IPS-18a (cell line): ENCODE data around the gene RANBP2.
A peak's percentile ranks its signal among the peaks of the same experiment; 100 is the strongest.
"Not testable (repeated sequence)": the region's sequence is repeated elsewhere in the genome, so short reads cannot be mapped to it uniquely, and the experiment has no call there.

Experiments
- H3K27ac ChIP-seq: one replicate; pipeline ENCODE4 v1.5.1; 2013; ENCODE audit warnings: low read length
- H3K27me3 ChIP-seq: one replicate; pipeline ENCODE4 v1.6.1; 2013; ENCODE audit warnings: mild to moderate bottlenecking, low read length; ENCODE audit not compliant: control insufficient read depth, insufficient read depth
- H3K36me3 ChIP-seq: one replicate; pipeline ENCODE4 v1.6.1; 2013; ENCODE audit warnings: low read depth, low read length; ENCODE audit not compliant: control insufficient read depth
- H3K4me1 ChIP-seq: one replicate; pipeline ENCODE4 v1.6.1; 2013; ENCODE audit warnings: low read depth, low read length; ENCODE audit not compliant: control insufficient read depth
- H3K4me3 ChIP-seq: one replicate; pipeline ENCODE4 v1.5.1; 2013; ENCODE audit warnings: low read length
- H3K9ac ChIP-seq: one replicate; pipeline ENCODE4 v1.6.1; 2013; ENCODE audit warnings: mild to moderate bottlenecking, low read length, moderate library complexity
- H3K9me3 ChIP-seq: one replicate; pipeline ENCODE4 v1.6.1; 2013; ENCODE audit warnings: low read depth, low read length; ENCODE audit not compliant: control insufficient read depth

Gene RANBP2

DNA sequence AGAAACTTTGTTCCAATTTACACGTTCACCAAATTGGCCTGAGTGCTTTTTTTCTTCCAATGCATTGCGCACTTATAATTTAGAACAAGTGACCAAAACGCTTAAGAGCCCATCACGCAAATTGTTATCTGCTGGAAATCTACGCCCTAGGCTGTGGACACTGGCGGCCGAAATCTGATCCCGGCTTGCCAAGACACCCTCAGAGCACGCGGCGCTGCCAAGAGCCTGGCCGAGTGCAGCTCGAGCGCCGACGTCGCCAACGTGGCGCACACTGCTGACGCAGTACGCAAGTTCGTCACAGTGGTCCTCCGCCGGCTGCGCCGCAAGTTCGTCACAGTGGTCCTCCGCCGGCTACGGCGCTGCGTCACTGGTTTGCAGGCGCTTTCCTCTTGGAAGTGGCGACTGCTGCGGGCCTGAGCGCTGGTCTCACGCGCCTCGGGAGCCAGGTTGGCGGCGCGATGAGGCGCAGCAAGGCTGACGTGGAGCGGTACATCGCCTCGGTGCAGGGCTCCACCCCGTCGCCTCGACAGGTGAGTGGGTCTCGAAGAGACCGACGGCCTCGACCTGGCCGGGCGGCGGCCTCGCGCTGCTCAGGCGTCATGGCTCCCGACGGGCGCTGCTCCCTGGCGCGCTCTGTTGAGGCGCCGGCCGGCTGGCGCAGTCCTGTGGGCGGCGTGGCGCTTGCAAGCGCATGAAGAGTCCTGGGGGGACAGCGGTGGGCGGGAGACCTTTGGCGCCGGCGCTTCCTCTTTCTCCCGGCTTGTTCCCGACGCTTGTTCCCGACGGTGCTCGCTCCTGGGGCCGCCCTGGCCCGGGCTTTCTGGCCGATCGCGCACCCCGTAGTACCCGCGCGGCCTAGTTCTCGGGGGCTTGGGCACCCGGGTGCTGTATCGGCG, at the start of gene RANBP2:
TSS of gene RANBP2 (plus strand) at position 334 of the 896 bp plus-strand sequence. CDS start at position 459, 125 bp downstream.
- Histone ChIP-seq H3K9me3 (no peaks in the 10 kb centered on the region), H3K27me3 (no peaks in the 10 kb centered on the region), H3K4me3 (peak within 1 kb of the TSS; percentile 82), H3K36me3 (no peaks in the 10 kb centered on the region), H3K27ac (peak within 1 kb of the TSS; percentile 80), H3K9ac (peak within 1 kb of the TSS; percentile 73), H3K4me1 (peaks cover 5% of the 10 kb centered on the region)

DNA sequence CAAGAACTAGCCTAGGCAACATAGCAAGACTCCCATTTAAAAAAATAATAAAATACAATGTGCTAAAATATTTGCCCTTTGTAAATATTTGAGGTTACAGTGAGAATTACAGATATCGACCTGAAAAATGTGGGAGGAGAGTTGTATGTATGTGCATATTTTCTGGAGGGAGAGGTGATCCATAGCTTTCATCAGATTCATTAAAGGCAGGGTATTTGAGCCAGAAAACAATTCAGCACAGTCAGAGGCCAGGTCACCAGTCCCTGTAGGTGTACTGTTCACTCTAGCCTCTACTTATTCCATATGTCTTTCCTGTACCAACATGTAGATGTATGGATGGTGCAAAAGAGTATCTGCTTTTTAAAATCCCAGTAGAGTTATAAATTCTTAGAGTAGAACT, 49.0 kb upstream of the RANBP2 start:
- H3K36me3 ChIP-seq, H3K27me3 ChIP-seq, H3K4me1 ChIP-seq, H3K4me3 ChIP-seq, H3K9me3 ChIP-seq, H3K27ac ChIP-seq, H3K9ac ChIP-seq: not testable (repeated sequence)

DNA sequence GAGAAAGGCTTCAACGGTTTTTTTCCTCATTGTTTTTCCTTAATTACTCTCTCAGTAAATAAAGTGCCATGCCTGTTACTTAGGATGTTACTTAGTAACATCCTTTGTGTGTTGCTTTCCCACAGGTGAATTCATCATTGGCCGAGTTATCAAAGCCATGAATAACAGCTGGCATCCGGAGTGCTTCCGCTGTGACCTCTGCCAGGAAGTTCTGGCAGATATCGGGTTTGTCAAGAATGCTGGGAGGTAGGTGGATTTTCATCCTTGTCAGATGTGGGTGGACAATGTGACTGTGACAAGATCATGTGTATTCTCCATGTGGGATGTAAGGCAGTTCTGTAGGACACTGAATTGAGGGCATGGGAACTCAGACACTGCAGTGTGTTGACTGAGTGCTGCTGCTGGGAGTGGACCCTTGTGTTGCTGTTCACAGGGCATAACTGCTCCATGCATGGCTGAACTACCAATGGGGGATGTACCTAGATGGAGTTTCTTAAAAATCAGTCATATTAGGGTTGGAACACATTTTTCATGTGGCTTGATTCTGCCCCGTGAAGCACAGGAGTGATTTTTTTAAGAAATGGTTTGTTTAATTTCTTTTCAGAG, 47.0 kb upstream of the RANBP2 start:
- not testable (repeated sequence) for H3K4me1 ChIP-seq, H3K36me3 ChIP-seq, H3K27me3 ChIP-seq, H3K9ac ChIP-seq, H3K27ac ChIP-seq, H3K9me3 ChIP-seq, H3K4me3 ChIP-seq

DNA sequence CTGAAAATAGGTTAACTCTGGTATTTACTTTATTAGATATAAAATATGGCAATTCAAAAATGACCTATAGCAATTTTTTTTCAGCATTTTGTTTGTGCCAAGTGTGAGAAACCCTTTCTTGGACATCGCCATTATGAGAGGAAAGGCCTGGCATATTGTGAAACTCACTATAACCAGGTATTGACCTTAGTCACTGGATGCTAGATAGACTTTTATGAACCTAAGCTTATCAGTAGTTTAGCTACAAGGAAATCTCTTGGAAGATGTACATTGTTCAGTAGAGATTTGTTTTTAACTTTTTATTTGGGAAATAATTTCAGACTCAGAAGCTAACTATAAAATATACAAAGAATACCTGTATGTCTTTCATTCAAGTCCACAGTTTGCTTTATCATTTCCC, 42.8 kb upstream of the RANBP2 start:
- not testable (repeated sequence) for H3K9ac ChIP-seq, H3K9me3 ChIP-seq, H3K4me3 ChIP-seq, H3K27me3 ChIP-seq, H3K4me1 ChIP-seq, H3K36me3 ChIP-seq, H3K27ac ChIP-seq

DNA sequence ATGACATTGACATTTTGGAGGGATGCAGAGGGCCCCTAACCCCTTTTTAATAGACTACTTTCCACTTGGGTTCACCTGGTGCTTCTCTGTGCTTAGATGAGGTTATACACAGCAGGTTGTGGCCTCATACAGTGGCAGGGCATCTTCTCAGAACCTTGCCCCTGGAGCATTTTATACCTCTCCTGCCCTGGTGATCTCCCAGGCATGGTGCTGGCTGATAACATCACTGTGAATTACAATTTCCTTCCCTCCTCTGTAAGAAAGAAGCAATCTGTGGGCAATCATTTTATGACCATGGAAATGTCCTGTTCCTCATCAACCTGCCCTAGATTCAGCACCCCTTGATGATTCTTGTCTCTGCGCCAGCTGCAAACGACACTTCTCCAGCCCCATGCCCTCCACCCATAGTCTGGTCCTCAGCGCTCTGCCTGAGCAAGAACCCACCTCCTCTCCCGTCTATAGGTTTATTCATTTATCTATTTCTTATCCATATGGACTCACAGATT, 42.0 kb upstream of the RANBP2 start:
- not testable (repeated sequence) for H3K9ac ChIP-seq, H3K27me3 ChIP-seq, H3K9me3 ChIP-seq, H3K4me1 ChIP-seq, H3K27ac ChIP-seq, H3K4me3 ChIP-seq, H3K36me3 ChIP-seq

DNA sequence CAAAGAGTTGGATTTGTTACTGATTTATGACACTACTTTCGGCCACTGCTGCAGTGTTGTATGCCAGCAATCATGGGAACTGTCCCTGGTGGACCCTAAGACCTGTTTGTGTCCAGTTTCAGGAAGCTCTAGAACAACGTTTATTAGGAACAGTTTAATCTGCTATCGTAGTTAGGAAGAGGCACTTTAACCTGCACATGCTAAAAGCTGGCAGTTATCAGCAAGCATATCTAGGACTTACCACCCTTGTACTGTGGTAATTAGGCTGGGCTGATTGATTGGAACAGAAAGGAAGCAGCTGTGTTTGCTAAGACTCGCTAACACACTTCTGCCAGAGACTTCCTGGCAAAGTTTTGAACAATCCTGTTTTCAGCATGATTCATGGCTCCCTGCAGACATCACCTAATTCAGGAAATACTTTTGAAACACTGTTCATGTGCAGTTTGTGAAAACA, 41.1 kb upstream of the RANBP2 start:
- not testable (repeated sequence) for H3K9ac ChIP-seq, H3K4me1 ChIP-seq, H3K27ac ChIP-seq, H3K36me3 ChIP-seq, H3K4me3 ChIP-seq, H3K27me3 ChIP-seq, H3K9me3 ChIP-seq

DNA sequence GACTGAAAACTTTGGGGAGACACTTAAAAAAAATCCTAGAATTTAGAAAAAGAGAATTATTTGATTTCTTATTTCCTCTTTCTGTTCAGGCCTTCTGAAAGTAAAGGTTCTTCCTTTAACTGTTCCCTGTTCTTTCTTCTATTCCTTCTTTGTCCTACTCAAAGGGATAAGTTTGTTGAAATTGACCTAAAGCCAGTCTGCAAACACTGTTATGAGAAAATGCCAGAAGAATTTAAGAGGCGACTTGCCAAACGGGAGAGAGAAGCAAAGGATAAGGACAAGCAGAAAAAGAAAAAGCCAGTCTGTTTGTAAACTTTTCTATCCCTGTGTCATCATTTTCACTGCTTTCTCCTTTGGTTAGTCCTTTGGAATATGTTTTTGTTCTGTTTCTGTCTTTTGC, 38.5 kb upstream of the RANBP2 start:
- not testable (repeated sequence) for H3K9me3 ChIP-seq, H3K9ac ChIP-seq, H3K27me3 ChIP-seq, H3K4me1 ChIP-seq, H3K27ac ChIP-seq, H3K36me3 ChIP-seq, H3K4me3 ChIP-seq

DNA sequence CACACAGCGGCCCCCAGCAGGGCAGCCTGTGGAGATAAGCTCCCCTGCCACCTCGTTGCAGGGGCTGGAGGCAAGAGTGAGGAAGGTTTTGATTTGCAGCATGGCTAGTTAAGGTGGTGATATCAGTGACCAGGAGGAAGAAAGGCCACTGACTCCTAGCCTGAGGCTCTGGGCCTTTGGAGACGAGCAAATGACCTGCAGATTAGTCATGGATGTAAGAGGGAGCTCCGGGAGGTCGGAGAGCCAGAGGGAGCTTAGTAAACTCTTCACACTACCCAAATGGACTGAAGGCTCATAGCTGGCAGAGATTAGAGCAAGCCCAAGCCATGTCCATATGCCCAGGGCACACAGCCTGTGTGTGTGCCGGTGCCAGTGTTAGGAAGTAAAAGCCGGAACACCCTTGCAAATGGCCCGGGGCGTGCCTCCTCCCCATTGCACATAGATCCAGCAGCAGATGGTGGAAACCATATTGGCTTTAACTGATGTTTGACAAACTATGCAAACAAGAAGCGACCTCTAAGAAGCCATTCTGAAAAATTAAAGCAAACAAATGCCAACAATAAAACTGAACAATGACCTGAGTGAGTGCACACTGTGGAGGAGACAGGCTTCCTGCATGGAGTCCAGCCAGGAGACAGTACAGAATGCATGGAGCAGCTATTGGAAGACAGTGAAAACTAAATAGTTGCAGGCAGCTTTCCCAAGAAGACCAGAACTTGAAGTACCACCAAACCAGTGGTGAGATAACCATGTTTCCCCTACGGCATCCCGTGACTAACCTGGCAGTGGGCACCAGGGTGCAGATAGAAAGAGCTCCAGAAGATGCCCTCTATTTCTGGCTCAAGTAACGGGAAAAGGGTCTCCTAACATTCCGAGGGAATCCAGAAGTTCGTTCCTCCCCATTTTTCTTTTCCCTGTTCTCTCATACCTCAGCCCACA, 30.2 kb upstream of the RANBP2 start:
- H3K9me3 ChIP-seq, H3K9ac ChIP-seq, H3K4me3 ChIP-seq, H3K36me3 ChIP-seq, H3K4me1 ChIP-seq, H3K27me3 ChIP-seq, H3K27ac ChIP-seq: not testable (repeated sequence)

DNA sequence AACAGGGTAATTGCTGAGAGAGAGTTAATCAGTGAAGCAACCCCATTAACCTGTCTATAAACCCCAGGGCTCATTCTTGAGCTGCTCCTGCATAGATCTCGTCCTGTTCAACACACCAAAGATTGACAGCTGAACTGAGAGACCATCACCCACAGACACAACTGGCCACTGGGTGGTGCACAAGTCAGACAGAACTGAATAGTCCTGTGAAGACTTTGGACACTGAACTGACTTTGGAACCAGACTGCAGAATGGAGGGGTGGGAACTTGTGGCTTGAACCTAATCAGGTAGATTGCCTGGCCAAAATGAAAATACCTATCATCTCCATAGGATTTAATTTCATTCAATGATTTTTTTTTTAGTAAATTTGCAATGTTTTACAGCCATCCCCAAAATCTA, 29.3 kb upstream of the RANBP2 start:
- not testable (repeated sequence) for H3K9me3 ChIP-seq, H3K27me3 ChIP-seq, H3K27ac ChIP-seq, H3K9ac ChIP-seq, H3K4me3 ChIP-seq, H3K36me3 ChIP-seq, H3K4me1 ChIP-seq

DNA sequence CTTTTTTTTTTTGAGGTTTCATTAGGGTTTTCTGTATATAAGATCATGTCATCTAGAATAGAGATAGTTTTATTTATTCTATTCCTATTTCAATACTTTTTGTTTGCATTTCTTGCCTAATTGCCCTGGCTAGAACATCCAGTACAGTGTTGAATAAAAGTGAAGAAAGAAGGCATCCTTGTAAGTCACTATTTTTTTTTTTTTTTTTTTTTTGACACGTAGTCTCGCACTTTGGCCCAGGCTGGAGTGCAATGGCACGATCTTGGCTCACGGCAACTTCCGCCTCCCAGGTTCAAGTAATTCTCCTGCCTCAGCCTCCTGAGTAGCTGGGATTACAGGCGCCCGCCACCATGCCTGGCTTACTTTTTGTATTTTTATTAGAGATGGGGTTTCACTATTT, 27.8 kb upstream of the RANBP2 start:
- H3K9me3 ChIP-seq = no peaks in the 10 kb centered on the region
- no peaks in the 10 kb centered on the region for H3K27me3 ChIP-seq
- H3K4me3 ChIP-seq = no peak overlapping the region
- H3K36me3 ChIP-seq = no peaks in the 10 kb centered on the region
- H3K27ac ChIP-seq = no peak overlapping the region
- H3K9ac ChIP-seq = no peak overlapping the region
- H3K4me1 ChIP-seq = no peaks in the 10 kb centered on the region

DNA sequence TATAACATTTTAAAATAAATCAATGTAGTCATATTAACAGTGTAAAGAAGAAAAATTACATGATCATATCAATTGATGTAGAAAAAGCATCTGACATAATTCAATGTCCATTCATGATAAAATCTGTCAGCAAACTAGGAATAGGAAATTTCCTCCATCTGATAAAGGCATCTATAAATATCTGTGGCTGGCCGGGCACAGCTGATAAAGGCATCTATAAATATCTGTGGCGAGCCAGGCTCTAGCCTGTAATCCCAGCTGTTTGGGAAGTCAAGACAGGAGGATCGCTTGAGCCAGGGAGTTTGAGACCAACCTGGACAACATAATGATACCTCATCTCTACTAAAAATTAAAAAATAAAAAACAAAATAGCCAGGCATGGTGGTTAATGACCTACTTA, 18.1 kb upstream of the RANBP2 start:
- H3K9ac ChIP-seq = no peak overlapping the region
- H3K36me3 ChIP-seq = no peaks in the 10 kb centered on the region
- no peaks in the 10 kb centered on the region for H3K4me1 ChIP-seq
- no peaks in the 10 kb centered on the region for H3K9me3 ChIP-seq
- no peak overlapping the region for H3K4me3 ChIP-seq
- H3K27ac ChIP-seq = no peak overlapping the region
- no peaks in the 10 kb centered on the region for H3K27me3 ChIP-seq
